ENCODE measurements around the gene MCAM.

GRCh38 chr11:119258983-119259382 lies 57.9 kb downstream of the MCAM start:
- no peak for TF ChIP-seq POLR2AphosphoS5 (IDR thresholded peaks at IDR 0.05; ENCODE audit: insufficient read depth, low read depth, low read length)
- no peak for TF ChIP-seq POLR2A (IDR thresholded peaks at IDR 0.05; ENCODE audit: low read depth, low read length)
- no peak for TF ChIP-seq CTCF (IDR thresholded peaks at IDR 0.05; ENCODE audit: extremely low read depth in 1 of 2, insufficient read depth in 1 of 2, low read depth in 1 of 2, low read length in 2 of 2)

Measured in endothelial cell of umbilical vein (primary cell).